KMS-11 (cell line): ENCODE results near the gene SCAPER.

Source experiments
- H2AFZ ChIP-seq: fragments of 200-600 bp; sonication (generic); 2 replicates; pipeline ENCODE4 v1.6.1; 2016; ENCODE audit warnings: antibody characterized with exemption, mixed run types, low read depth
- H3K27ac ChIP-seq: fragments of 200-600 bp; sonication (generic); 2 replicates; pipeline ENCODE4 v1.6.1; 2016; ENCODE audit warnings: mild to moderate bottlenecking, mixed run types
- H3K27me3 ChIP-seq: fragments of 200-600 bp; sonication (generic); 2 replicates; pipeline ENCODE4 v1.6.1; 2017; ENCODE audit warnings: mild to moderate bottlenecking, low read depth, mixed run types, moderate library complexity; ENCODE audit not compliant: insufficient read depth
- H3K36me3 ChIP-seq: fragments of 200-600 bp; sonication (generic); 2 replicates; pipeline ENCODE4 v1.6.1; 2017; ENCODE audit warnings: mild to moderate bottlenecking, mixed run types; ENCODE audit not compliant: insufficient read depth
- H3K4me1 ChIP-seq: fragments of 200-600 bp; sonication (generic); 2 replicates; pipeline ENCODE4 v1.6.1; 2016; ENCODE audit warnings: mild to moderate bottlenecking, low read depth, mixed run types; ENCODE audit not compliant: poor library complexity, severe bottlenecking
- H3K4me2 ChIP-seq: fragments of 200-600 bp; sonication (generic); 2 replicates; pipeline ENCODE4 v1.7.0; 2016; ENCODE audit warnings: mild to moderate bottlenecking, mixed run types
- H3K4me3 ChIP-seq: fragments of 200-600 bp; sonication (generic); IDR thresholded peaks from 2 replicates; pipeline ENCODE4 v1.6.1; 2017; ENCODE audit warnings: low read depth, low read length, mixed read lengths; ENCODE audit not compliant: insufficient read depth
- H3K79me2 ChIP-seq: fragments of 200-600 bp; sonication (generic); 2 replicates; pipeline ENCODE4 v1.6.1; 2016; ENCODE audit warnings: low read depth, mixed run types; ENCODE audit not compliant: insufficient read depth
- H3K9ac ChIP-seq: fragments of 200-600 bp; sonication (generic); 2 replicates; pipeline ENCODE4 v1.6.1; 2016; ENCODE audit warnings: mild to moderate bottlenecking, mixed run types
- H4K20me1 ChIP-seq: fragments of 200-600 bp; sonication (generic); 2 replicates; pipeline ENCODE4 v1.6.1; 2016; ENCODE audit warnings: mild to moderate bottlenecking, mixed run types; ENCODE audit not compliant: insufficient read depth
- TF ChIP-seq, protein P1 (sequence below): fragments of 200-600 bp; sonication (generic); conservative IDR thresholded peaks from 2 replicates; pipeline ENCODE4 v1.6.1; 2017; ENCODE audit warnings: low read depth, mild to moderate bottlenecking, antibody characterized with exemption, low read length, moderate library complexity, mixed read lengths

Gene SCAPER

DNA sequence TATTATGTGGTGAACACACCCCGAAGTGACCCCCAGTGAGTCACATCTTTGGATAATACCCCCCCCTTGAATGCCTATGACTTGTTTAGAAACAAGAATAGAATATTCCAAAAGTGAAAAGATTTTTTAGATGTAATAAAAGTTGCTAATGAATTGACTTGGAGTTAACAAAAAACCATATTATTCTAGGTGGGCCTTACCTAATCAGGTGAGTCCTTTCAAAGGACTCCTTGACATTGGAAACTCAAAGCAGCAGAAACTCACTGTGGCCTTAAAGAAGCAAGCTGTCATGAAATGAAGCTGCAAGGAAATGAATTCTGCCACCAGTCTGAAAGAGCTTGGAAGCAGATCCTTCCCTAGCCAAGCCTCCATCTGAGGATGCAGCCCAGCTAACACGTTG lies 579.4 kb downstream of the SCAPER start:
- no peaks in the 10 kb centered on the region for H3K79me2 ChIP-seq
- H3K36me3 ChIP-seq, result no peaks in the 10 kb centered on the region
- no peaks in the 10 kb centered on the region for H3K4me1 ChIP-seq
- no peak overlapping the region for H3K4me2 ChIP-seq
- H3K4me3 ChIP-seq, result no peak overlapping the region
- no peak overlapping the region for H3K27ac ChIP-seq
- no peak overlapping the region for H2AFZ ChIP-seq
- TF ChIP-seq, protein P1, sequence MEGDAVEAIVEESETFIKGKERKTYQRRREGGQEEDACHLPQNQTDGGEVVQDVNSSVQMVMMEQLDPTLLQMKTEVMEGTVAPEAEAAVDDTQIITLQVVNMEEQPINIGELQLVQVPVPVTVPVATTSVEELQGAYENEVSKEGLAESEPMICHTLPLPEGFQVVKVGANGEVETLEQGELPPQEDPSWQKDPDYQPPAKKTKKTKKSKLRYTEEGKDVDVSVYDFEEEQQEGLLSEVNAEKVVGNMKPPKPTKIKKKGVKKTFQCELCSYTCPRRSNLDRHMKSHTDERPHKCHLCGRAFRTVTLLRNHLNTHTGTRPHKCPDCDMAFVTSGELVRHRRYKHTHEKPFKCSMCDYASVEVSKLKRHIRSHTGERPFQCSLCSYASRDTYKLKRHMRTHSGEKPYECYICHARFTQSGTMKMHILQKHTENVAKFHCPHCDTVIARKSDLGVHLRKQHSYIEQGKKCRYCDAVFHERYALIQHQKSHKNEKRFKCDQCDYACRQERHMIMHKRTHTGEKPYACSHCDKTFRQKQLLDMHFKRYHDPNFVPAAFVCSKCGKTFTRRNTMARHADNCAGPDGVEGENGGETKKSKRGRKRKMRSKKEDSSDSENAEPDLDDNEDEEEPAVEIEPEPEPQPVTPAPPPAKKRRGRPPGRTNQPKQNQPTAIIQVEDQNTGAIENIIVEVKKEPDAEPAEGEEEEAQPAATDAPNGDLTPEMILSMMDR, result no peak
- no peak overlapping the region for H3K9ac ChIP-seq
- no peaks in the 10 kb centered on the region for H4K20me1 ChIP-seq
- H3K27me3 ChIP-seq, result no peaks in the 10 kb centered on the region

DNA sequence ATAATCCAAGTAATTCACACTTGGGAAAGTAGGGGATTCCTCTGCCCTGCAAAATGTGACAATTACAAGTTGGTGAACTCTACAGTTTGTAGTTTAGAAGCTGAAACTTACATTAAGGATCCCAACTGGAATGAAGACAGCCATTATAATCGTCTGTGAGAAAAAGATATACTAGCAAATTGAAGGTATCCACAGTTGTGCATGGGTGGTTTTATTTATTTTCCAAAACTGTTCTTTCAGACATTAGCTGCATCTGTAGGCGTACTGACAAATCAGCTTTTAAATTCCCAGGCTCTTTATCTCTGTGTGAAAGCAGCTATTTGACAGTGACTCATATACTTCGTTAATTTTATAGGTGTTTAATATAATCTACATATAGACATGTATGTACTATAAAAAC lies 581.1 kb downstream of the SCAPER start:
- Histone ChIP-seq H3K4me2 (no peak overlapping the region), H3K27ac (no peak overlapping the region), H3K36me3 (no peaks in the 10 kb centered on the region), H4K20me1 (no peaks in the 10 kb centered on the region), H3K9ac (no peak overlapping the region), H3K79me2 (no peaks in the 10 kb centered on the region), H3K27me3 (no peaks in the 10 kb centered on the region), H3K4me1 (peaks cover 3% of the 10 kb centered on the region), H2AFZ (no peak overlapping the region), H3K4me3 (no peak overlapping the region)
- TF ChIP-seq, protein P1, result no peak

DNA sequence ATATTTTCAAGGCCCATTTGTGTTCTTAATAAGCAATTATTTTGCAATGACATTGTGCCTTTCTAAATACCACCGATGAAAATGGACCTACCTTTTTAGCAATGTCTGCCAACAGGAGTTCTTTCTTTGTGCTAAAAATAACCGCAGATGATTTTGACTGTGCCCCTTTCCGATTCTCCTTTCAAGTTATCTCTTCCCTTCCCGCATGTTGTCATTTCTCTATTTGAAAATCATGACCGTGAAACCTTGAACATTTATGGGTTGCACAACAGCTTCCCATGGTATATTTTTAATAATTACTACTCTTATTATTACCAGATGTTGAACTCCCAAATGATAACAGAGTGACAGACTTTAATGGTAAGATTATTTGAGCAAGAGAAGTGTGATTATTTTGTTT lies 583.5 kb downstream of the SCAPER start:
- H4K20me1 ChIP-seq, result no peaks in the 10 kb centered on the region
- H3K27ac ChIP-seq, result no peak overlapping the region
- H3K4me1 ChIP-seq, result peaks cover 3% of the 10 kb centered on the region
- no peak overlapping the region for H3K9ac ChIP-seq
- TF ChIP-seq, protein P1, result no peak
- no peak overlapping the region for H3K4me2 ChIP-seq
- no peak overlapping the region for H3K4me3 ChIP-seq
- H2AFZ ChIP-seq, result no peak overlapping the region
- H3K27me3 ChIP-seq, result no peaks in the 10 kb centered on the region
- H3K36me3 ChIP-seq, result no peaks in the 10 kb centered on the region
- no peaks in the 10 kb centered on the region for H3K79me2 ChIP-seq

DNA sequence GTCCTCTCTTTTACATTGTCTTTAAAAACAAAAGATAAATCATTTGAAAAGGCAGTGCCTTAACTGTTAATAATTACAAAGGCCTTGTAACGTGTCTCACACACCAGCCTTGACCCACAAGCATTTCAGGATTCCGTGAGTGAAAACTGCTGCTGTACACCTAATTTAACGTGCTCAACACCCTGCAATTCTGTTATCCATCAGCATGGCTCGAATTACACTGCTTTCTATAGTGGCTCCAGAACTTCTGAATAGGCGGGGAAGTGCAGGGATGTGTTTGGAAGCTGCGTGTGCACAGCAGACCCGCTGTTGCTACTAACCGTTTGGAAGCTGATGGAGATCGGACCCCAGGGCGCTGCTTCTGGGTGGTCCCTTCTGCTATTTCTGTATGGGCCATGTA lies 584.0 kb downstream of the SCAPER start:
- TF ChIP-seq, protein P1, result no peak
- H3K27me3 ChIP-seq, result no peaks in the 10 kb centered on the region
- no peak overlapping the region for H3K4me2 ChIP-seq
- no peaks in the 10 kb centered on the region for H3K36me3 ChIP-seq
- peaks cover 3% of the 10 kb centered on the region for H3K4me1 ChIP-seq
- no peaks in the 10 kb centered on the region for H4K20me1 ChIP-seq
- H3K79me2 ChIP-seq, result no peaks in the 10 kb centered on the region
- no peak overlapping the region for H3K27ac ChIP-seq
- H3K9ac ChIP-seq, result no peak overlapping the region
- H2AFZ ChIP-seq, result no peak overlapping the region
- no peak overlapping the region for H3K4me3 ChIP-seq
